ENCODE results near the gene MPO. TPM values are rescaled to one million over a fixed set of nuclear protein-coding genes. Genes with fewer than 3 reads are reported as not detected.

The MPO gene
- total RNA-seq, 1 experiment from 2014 or later, result not detected

DNA sequence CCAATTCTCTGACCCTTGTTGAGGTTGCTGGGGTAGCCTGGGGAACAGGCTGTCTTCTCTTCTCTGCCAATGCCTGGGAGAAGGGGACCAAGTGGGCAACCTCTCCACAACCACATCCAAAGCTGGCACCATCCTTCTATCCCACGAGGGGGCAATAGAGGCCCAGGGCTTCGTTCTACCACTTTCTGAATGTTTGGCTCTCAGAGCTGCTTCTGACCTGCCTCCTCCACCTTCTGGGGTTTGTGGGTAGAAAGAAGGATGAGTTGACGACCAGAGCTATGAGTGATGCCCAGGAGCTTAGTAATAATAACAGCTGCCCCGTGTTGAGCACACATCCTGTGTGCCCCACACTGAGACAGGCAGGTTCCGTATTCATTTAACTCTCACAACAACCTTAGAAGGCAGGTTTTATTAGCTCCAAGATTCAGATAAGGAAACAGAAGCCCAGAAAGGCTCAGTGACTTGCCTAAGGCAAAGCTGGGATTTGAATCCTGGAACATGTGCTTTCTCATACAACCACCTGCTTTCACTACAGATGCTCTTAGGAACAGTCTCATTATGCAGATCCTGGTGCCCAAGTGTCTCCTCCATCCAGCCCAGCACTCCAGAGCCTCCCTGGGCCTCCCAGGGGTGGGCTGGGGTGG lies 36.8 kb upstream of the MPO start:
- H2BK12ac ChIP-seq (ENCODE audit: insufficient read length, low read depth, low read length), result no peak overlapping the region
- H3K23me2 ChIP-seq (ENCODE audit: insufficient read length, low read depth, low read length, poor library complexity, severe bottlenecking), result peaks cover 3% of the 10 kb centered on the region
- H3K23ac ChIP-seq (ENCODE audit: insufficient read length, low read depth, low read length), result no peak overlapping the region
- no peak overlapping the region for H2AFZ ChIP-seq (ENCODE audit: low read length)
- no peaks in the 10 kb centered on the region for H3K9me3 ChIP-seq (ENCODE audit: control insufficient read depth, low read depth, low read length)
- H2BK120ac ChIP-seq (ENCODE audit: low read depth, low read length, poor library complexity, severe bottlenecking), result no peak overlapping the region
- H3K56ac ChIP-seq (ENCODE audit: insufficient read length, low read depth, low read length), result no peak overlapping the region
- no peak overlapping the region for H4K5ac ChIP-seq (ENCODE audit: insufficient read length, low read depth, low read length)
- H3K79me2 ChIP-seq (ENCODE audit: insufficient read depth, low read length), result no peaks in the 10 kb centered on the region
- H3K79me1 ChIP-seq (ENCODE audit: insufficient read depth, low read depth, low read length, poor library complexity, severe bottlenecking), result no peaks in the 10 kb centered on the region
- no peak overlapping the region for H2BK5ac ChIP-seq (ENCODE audit: insufficient read length, low read length)
- no peak overlapping the region for H3K27ac ChIP-seq (ENCODE audit: insufficient read length, low read depth, low read length)
- no peaks in the 10 kb centered on the region for H4K20me1 ChIP-seq (ENCODE audit: control insufficient read depth, insufficient read depth, insufficient read length)
- H2AK5ac ChIP-seq (ENCODE audit: insufficient read length, low read length), result no peak overlapping the region
- H4K91ac ChIP-seq (ENCODE audit: insufficient read length, low read depth, low read length), result no peak overlapping the region
- WGBS (ENCODE audit: extremely low coverage, insufficient read length, low lambda C conversion rate), result no CpG with 5 or more reads among the region's 5 CpGs
- no peak overlapping the region for H3K18ac ChIP-seq (ENCODE audit: insufficient read length, low read depth, low read length)
- no peak overlapping the region for H3K4me2 ChIP-seq (ENCODE audit: insufficient read depth, insufficient read length, low read length)
- H4K8ac ChIP-seq (replicated peaks; ENCODE audit: insufficient read length, low read depth, low read length), result no peak overlapping the region
- DNase-seq, result peak; percentile 83
- Mint-ChIP-seq H3K9me3 (no peaks in the 10 kb centered on the region), H3K36me3 (ENCODE audit: insufficient read depth in 1 of 3, low read depth in 3 of 3) (peaks cover 0 to 13% (median 2%) of the 10 kb centered on the region in 3 experiments; a peak in 5 of 7 replicates), H3K4me1 (peaks cover 3 to 9% of the 10 kb centered on the region in 2 experiments; a peak in 3 of 4 replicates), H3K27me3 (ENCODE audit: low read depth) (peaks cover 29% of the 10 kb centered on the region), H3K27ac (no peak overlapping the region), H3K4me3 (no peak overlapping the region)
- no peaks in the 10 kb centered on the region for H3K4me1 ChIP-seq (ENCODE audit: insufficient read depth, low read length)
- no peaks in the 10 kb centered on the region for H3K27me3 ChIP-seq (ENCODE audit: insufficient read depth, low read length)
- no peak overlapping the region for H3T11ph ChIP-seq (ENCODE audit: low read length)
- no peak overlapping the region for H2BK15ac ChIP-seq (ENCODE audit: low read depth, low read length)
- H3K14ac ChIP-seq (ENCODE audit: insufficient read depth, low read length), result no peak overlapping the region
- H3K4ac ChIP-seq (ENCODE audit: low read depth, low read length), result no peak overlapping the region
- no peak overlapping the region for H3K9ac ChIP-seq (ENCODE audit: extremely low read depth, insufficient read length, low read length)
- TF ChIP-seq, protein P1, sequence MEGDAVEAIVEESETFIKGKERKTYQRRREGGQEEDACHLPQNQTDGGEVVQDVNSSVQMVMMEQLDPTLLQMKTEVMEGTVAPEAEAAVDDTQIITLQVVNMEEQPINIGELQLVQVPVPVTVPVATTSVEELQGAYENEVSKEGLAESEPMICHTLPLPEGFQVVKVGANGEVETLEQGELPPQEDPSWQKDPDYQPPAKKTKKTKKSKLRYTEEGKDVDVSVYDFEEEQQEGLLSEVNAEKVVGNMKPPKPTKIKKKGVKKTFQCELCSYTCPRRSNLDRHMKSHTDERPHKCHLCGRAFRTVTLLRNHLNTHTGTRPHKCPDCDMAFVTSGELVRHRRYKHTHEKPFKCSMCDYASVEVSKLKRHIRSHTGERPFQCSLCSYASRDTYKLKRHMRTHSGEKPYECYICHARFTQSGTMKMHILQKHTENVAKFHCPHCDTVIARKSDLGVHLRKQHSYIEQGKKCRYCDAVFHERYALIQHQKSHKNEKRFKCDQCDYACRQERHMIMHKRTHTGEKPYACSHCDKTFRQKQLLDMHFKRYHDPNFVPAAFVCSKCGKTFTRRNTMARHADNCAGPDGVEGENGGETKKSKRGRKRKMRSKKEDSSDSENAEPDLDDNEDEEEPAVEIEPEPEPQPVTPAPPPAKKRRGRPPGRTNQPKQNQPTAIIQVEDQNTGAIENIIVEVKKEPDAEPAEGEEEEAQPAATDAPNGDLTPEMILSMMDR (conservative IDR thresholded peaks at IDR 0.05), result peak; percentile 81
- no peak overlapping the region for H2BK20ac ChIP-seq (ENCODE audit: low read depth, low read length, poor library complexity, severe bottlenecking)
